ENCODE results near the gene ELMO1. TPM values are rescaled to one million over a fixed set of nuclear protein-coding genes. Genes with fewer than 3 reads are reported as not detected.
A peak's percentile ranks its signal among the peaks of the same experiment; 100 is the strongest.

ELMO1 gene
- total RNA-seq, 1 experiment from 2014 or later = 7.8 TPM

- Histone ChIP-seq H2BK120ac (ENCODE audit: low read depth, low read length, poor library complexity, severe bottlenecking) (no peak overlapping the region), H4K91ac (ENCODE audit: insufficient read length, low read depth, low read length) (no peak overlapping the region), H3K23me2 (ENCODE audit: insufficient read length, low read depth, low read length, poor library complexity, severe bottlenecking) (no peaks in the 10 kb centered on the region), H3K4me2 (ENCODE audit: insufficient read depth, insufficient read length, low read length) (no peak overlapping the region), H3K79me1 (ENCODE audit: insufficient read depth, low read depth, low read length, poor library complexity, severe bottlenecking) (no peaks in the 10 kb centered on the region), H2BK5ac (ENCODE audit: insufficient read length, low read length) (no peak overlapping the region), H3K23ac (ENCODE audit: insufficient read length, low read depth, low read length) (no peak overlapping the region), H3K79me2 (ENCODE audit: insufficient read depth, low read length) (no peaks in the 10 kb centered on the region), H2BK12ac (ENCODE audit: insufficient read length, low read depth, low read length) (no peak overlapping the region), H4K8ac (replicated peaks; ENCODE audit: insufficient read length, low read depth, low read length) (no peak overlapping the region), H2AK5ac (ENCODE audit: insufficient read length, low read length) (no peak overlapping the region), H3K4ac (ENCODE audit: low read depth, low read length) (no peak overlapping the region), H2AFZ (ENCODE audit: low read length) (no peak overlapping the region), H3K18ac (ENCODE audit: insufficient read length, low read depth, low read length) (no peak overlapping the region), H4K20me1 (ENCODE audit: control insufficient read depth, insufficient read depth, insufficient read length) (no peaks in the 10 kb centered on the region), H4K5ac (ENCODE audit: insufficient read length, low read depth, low read length) (no peak overlapping the region), H2BK20ac (ENCODE audit: low read depth, low read length, poor library complexity, severe bottlenecking) (no peak overlapping the region), H3K14ac (ENCODE audit: insufficient read depth, low read length) (no peak overlapping the region), H3K27ac (ENCODE audit: insufficient read length, low read depth, low read length) (no peak overlapping the region), H3K9me3 (ENCODE audit: control insufficient read depth, low read depth, low read length) (no peaks in the 10 kb centered on the region), H2BK15ac (ENCODE audit: low read depth, low read length) (no peak overlapping the region), H3K4me1 (ENCODE audit: insufficient read depth, low read length) (no peaks in the 10 kb centered on the region), H3K56ac (ENCODE audit: insufficient read length, low read depth, low read length) (no peak overlapping the region), H3K9ac (ENCODE audit: extremely low read depth, insufficient read length, low read length) (no peak overlapping the region), H3T11ph (ENCODE audit: low read length) (no peak overlapping the region), H3K27me3 (ENCODE audit: insufficient read depth, low read length) (no peaks in the 10 kb centered on the region)
- H3K36me3 Mint-ChIP-seq (ENCODE audit: insufficient read depth in 1 of 3, low read depth in 3 of 3) = no peaks in the 10 kb centered on the region
- H3K27me3 Mint-ChIP-seq (ENCODE audit: low read depth) = no peaks in the 10 kb centered on the region
- H3K4me1 Mint-ChIP-seq = peaks cover 3% of the 10 kb centered on the region in 2 experiments
- H3K4me3 Mint-ChIP-seq = no peak overlapping the region
- DNase-seq = no peak
- H3K9me3 Mint-ChIP-seq = no peaks in the 10 kb centered on the region
- peak overlapping the region in 1 of 3 experiments; percentile 46; a peak in 1 of 7 replicates for H3K27ac Mint-ChIP-seq
- no CpG with 5 or more reads among the region's 5 CpGs for WGBS (ENCODE audit: extremely low coverage, insufficient read length, low lambda C conversion rate)
- no peak for TF ChIP-seq CTCF (conservative IDR thresholded peaks at IDR 0.05)
Observed at GRCh38 chr7:37085600-37085999, 363.1 kb downstream of the ELMO1 start.
